GM12892 (cell line): ENCODE data around the gene BBS4.

Source experiments
- POLR2A ChIP-seq: IDR thresholded peaks from 2 replicates; pipeline ENCODE4 v1.6.1; 2011; ENCODE audit warnings: low read depth, low read length, control low read depth
- POLR2AphosphoS5 ChIP-seq: IDR thresholded peaks from 2 replicates; pipeline ENCODE4 v1.6.1; 2011; ENCODE audit warnings: low read depth, low read length, control low read depth
- TAF1 ChIP-seq: IDR thresholded peaks from 2 replicates; pipeline ENCODE4 v1.6.1; 2011; ENCODE audit warnings: low read depth, mild to moderate bottlenecking, control low read depth, low read length, borderline replicate concordance

DNA sequence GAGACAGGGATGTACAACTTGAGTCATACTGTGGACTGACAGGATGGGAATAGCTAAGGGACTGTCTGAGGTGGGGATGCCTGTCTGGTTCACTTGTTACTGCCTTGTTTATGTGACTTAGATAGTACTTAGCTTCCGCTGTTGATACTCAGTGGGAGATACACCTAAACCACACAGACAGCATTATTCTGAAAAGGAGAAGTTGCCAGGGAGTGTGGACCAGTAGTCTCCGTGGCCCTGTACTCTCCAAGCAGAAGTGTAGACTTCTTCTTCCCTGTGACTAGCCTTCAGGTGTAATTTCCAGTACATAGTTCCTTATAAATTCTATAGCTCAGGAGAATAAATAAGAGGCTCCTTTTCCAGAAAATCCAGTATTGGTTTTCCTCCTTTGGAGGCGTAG is 5.1 kb upstream of the BBS4 start:
- TF ChIP-seq POLR2AphosphoS5 (no peak), POLR2A (no peak), TAF1 (no peak)
